K562 (cell line): Measurements from ENCODE around the gene OR10G7. TPM values are rescaled to one million over a fixed set of nuclear protein-coding genes. Genes with fewer than 3 reads are reported as not detected.

Experiments used
- ATAC-seq: fragments of 200-7000 bp; cut with Tn5 transposase; 3 replicates; pipeline ENCODE4 v1.9.1; 2020; ENCODE audit warnings: moderate library complexity
- Bru-seq: library from RNA; stranded (reverse); fragments of 400-500 nt; gene quantifications from one replicate; lab custom pipeline; 2021; lab: Mats Ljungman, UMichigan
- BruChase-seq, 2 experiments: library from RNA; stranded (reverse); fragments of 400-500 nt; gene quantifications; one replicate each; lab custom pipeline; 2021; lab: Mats Ljungman, UMichigan
- BruUV-seq: library from RNA; stranded (reverse); fragments of 400-500 nt; replicated peaks from 2 replicates; lab custom pipeline; 2021; lab: Mats Ljungman, UMichigan
- CTCF ChIA-PET: fragments of 300-600 bp; formaldehyde crosslinking; extraction: SDS; loops from one replicate; lab custom pipeline; 2021; ENCODE audit warnings: low intra/inter-chr PET ratio; lab: Yijun Ruan, JAX
- POLR2A ChIA-PET: fragments of 300-600, 350-650 bp; sonication (Branson Sonifier 250); formaldehyde crosslinking; extraction: SDS; loops from one replicate; lab custom pipeline; 2021; ENCODE audit warnings: antibody characterized with exemption, inconsistent platforms; lab: Yijun Ruan, JAX
- DNase-seq, 4 experiments: peaks; one replicate each; pipeline versions ENCODE4 v3.0.0 to v3.0.0-alpha.2; 2011 to 2018; ENCODE audit warnings: low spot score in 3 of 4, mixed read lengths in 3 of 4; ENCODE audit errors: extremely low read depth in 1 of 4
- FAIRE-seq: peaks from 2 replicates; lab custom pipeline; 2011; peaks lifted over from hg19 to GRCh38; lab: Jason Lieb, UNC
- H2AFZ ChIP-seq: 2 replicates; pipeline ENCODE4 v1.6.0; 2011; ENCODE audit warnings: low read depth, low read length, control low read depth, inconsistent platforms
- H3K27ac ChIP-seq: fragments of 200-600 bp; 3 replicates; pipeline ENCODE4 v1.8.0; 2011; ENCODE audit warnings: low read depth, mild to moderate bottlenecking, control low read depth, inconsistent platforms, low read length, moderate library complexity, mixed read lengths; ENCODE audit errors: extremely low read depth
- H3K27me3 ChIP-seq, 2 experiments: fragments of 300-600 bp in 1 of 2; 2 replicates in 1 of 2; 3 replicates in 1 of 2; pipeline versions ENCODE4 v1.6.0 to v1.8.0; 2011; ENCODE audit warnings: inconsistent platforms in 2 of 2, low read length in 2 of 2, mild to moderate bottlenecking in 1 of 2, mixed read lengths in 1 of 2, moderate library complexity in 1 of 2; ENCODE audit not compliant: control insufficient read depth in 2 of 2, insufficient read depth in 2 of 2
- H3K36me3 ChIP-seq: fragments of 300-600 bp; 3 replicates; pipeline ENCODE4 v1.8.0; 2011; ENCODE audit warnings: mild to moderate bottlenecking, low read length, inconsistent platforms; ENCODE audit not compliant: control insufficient read depth, insufficient read depth
- H3K4me1 ChIP-seq, 2 experiments: fragments of 200-600 bp in 1 of 2; replicated peaks in 1 of 2; 2 replicates in 1 of 2; 3 replicates in 1 of 2; pipeline versions ENCODE4 v1.5.1 to v1.8.0; 2011; ENCODE audit warnings: inconsistent platforms in 2 of 2, low read length in 2 of 2, mild to moderate bottlenecking in 1 of 2, mixed read lengths in 1 of 2, moderate library complexity in 1 of 2; ENCODE audit not compliant: control insufficient read depth in 2 of 2, insufficient read depth in 2 of 2
- H3K4me2 ChIP-seq: 2 replicates; pipeline ENCODE4 v1.6.1; 2011; ENCODE audit warnings: low read length, control low read depth, inconsistent platforms, mixed read lengths; ENCODE audit not compliant: insufficient read depth
- H3K4me3 ChIP-seq: fragments of 200-600 bp; sonication (generic), shearing (Covaris generic); 2 replicates; pipeline ENCODE4 v1.5.1; 2016; ENCODE audit warnings: control low read depth, inconsistent platforms
- H3K79me2 ChIP-seq: fragments of 200-600 bp; 3 replicates; pipeline ENCODE4 v1.8.0; 2011; ENCODE audit warnings: low read length, inconsistent platforms; ENCODE audit not compliant: control insufficient read depth, insufficient read depth
- H3K9ac ChIP-seq, 2 experiments: 2 replicates each; pipeline versions ENCODE4 v1.6.0 to v1.6.1; 2011; ENCODE audit warnings: low read depth in 2 of 2, low read length in 2 of 2, control low read depth in 1 of 2, inconsistent platforms in 1 of 2, mild to moderate bottlenecking in 1 of 2, mixed read lengths in 1 of 2; ENCODE audit not compliant: insufficient read depth in 1 of 2
- H3K9me1 ChIP-seq: one replicate; pipeline ENCODE4 v1.6.0; 2011; ENCODE audit warnings: inconsistent platforms, mild to moderate bottlenecking, low read length, moderate library complexity; ENCODE audit not compliant: control insufficient read depth, insufficient read depth
- H3K9me3 ChIP-seq: replicated peaks from 2 replicates; pipeline ENCODE4 v1.5.1; 2011; ENCODE audit warnings: low read depth, low read length, inconsistent platforms; ENCODE audit not compliant: control insufficient read depth, insufficient read depth
- H4K20me1 ChIP-seq: replicated peaks from 2 replicates; pipeline ENCODE4 v1.6.1; 2011; ENCODE audit warnings: low read length, inconsistent platforms, mixed read lengths; ENCODE audit not compliant: control insufficient read depth, insufficient read depth
- BRD4 ChIP-seq: fragments of 200-600 bp; sonication (generic); IDR thresholded peaks from 2 replicates; pipeline ENCODE4 v1.6.1; 2017; ENCODE audit warnings: inconsistent platforms
- ELF2 ChIP-seq: fragments of 250-450 bp; sonication (Bioruptor Pico); IDR thresholded peaks from 2 replicates; pipeline ENCODE4 v1.5.0; 2021; ENCODE audit warnings: mild to moderate bottlenecking
- FUS ChIP-seq: fragments of 200-400 bp; formaldehyde crosslinking; optimal IDR thresholded peaks from 2 replicates; pipeline ENCODE3; 2017; ENCODE audit warnings: low read depth, low read length
- GTF2F1 ChIP-seq: IDR thresholded peaks from 2 replicates; pipeline ENCODE4 v1.6.1; 2011; ENCODE audit warnings: low read depth, low read length, improper control_type of control experiment
- HMG20A ChIP-seq: fragments of 450-650 bp; formaldehyde crosslinking; conservative IDR thresholded peaks from 2 replicates; pipeline ENCODE4 v1.4.0; 2020; ENCODE audit warnings: mild to moderate bottlenecking, mixed read lengths
- HNRNPUL1 ChIP-seq: fragments of 200-400 bp; formaldehyde crosslinking; IDR thresholded peaks from 2 replicates; pipeline ENCODE4 v1.6.1; 2017; ENCODE audit warnings: low read length
- PHB2 ChIP-seq: fragments of 450-650 bp; IDR thresholded peaks from 2 replicates; pipeline ENCODE4 v1.6.1; 2017; ENCODE audit warnings: low read depth
- ZEB2 ChIP-seq: fragments of 450-650 bp; IDR thresholded peaks from 2 replicates; pipeline ENCODE4 v1.6.1; 2016
- WGBS: fragments of 100-300 bp; shearing (Covaris generic); methylation state at CpG from one replicate; pipeline ENCODE4 v1.1.6; 2016; ENCODE audit warnings: low coverage, mixed read lengths; ENCODE audit not compliant: insufficient coverage; ENCODE audit errors: missing lambda C conversion rate; 5-methylcytosine and 5-hydroxymethylcytosine counted together
- in situ Hi-C: fragments of 300-500 bp; cut with MboI; formaldehyde crosslinking; loops from 4 replicates; pipeline ENCODE4 v1.15.0; 2018; ENCODE audit warnings: inconsistent platforms, mixed read lengths
- intact Hi-C: fragments of 100-400 bp; cut with micrococcal nuclease; formaldehyde crosslinking; loops from 2 replicates; pipeline ENCODE4 v1.14.2; 2022
- long read RNA-seq, 3 experiments: library from polyadenylated mRNA in 2 of 3; library from RNA in 1 of 3; unstranded in 2 of 3; stranded (forward) in 1 of 3; transcript quantifications; one replicate each; pipeline ENCODE4 v2.0.0, GENCODE V29; 2019 to 2022
- polyA minus RNA-seq, 3 experiments: library from RNA; depleted of rRNA, polyadenylated mRNA; stranded (reverse); fragments of >200 nt; gene quantifications; 2 replicates each; pipeline ENCODE4 v1.2.3, GENCODE V29; 2011
- polyA plus RNA-seq, 8 experiments: library from polyadenylated mRNA; depleted of rRNA in 4 of 8; stranded (reverse) in 5 of 8; unstranded in 3 of 8; fragments of >200 nt; fragmentation: Nextera tagmentation in 2 of 8; fragmentation: Illumina TruSeq in 1 of 8; extraction: Ambion mirVana in 2 of 8; extraction: Trizol in 1 of 8; gene quantifications; 2 replicates each; pipeline versions ENCODE4 v1.2.1 to v1.2.3, GENCODE V29; 2011 to 2014; ENCODE audit warnings: inconsistent platforms in 1 of 8, missing spikeins in 1 of 8
- total RNA-seq, 7 experiments: library from RNA; depleted of rRNA in 6 of 7; stranded (reverse); fragments of >200 nt in 6 of 7; fragmentation: Illumina TruSeq in 2 of 7; extraction: Trizol in 2 of 7; gene quantifications; 2 replicates each; pipeline versions ENCODE4 v1.2.1 to v1.2.3, GENCODE V29; 2011 to 2021; ENCODE audit warnings: low replicate concordance in 1 of 7

OR10G7 gene, protein sequence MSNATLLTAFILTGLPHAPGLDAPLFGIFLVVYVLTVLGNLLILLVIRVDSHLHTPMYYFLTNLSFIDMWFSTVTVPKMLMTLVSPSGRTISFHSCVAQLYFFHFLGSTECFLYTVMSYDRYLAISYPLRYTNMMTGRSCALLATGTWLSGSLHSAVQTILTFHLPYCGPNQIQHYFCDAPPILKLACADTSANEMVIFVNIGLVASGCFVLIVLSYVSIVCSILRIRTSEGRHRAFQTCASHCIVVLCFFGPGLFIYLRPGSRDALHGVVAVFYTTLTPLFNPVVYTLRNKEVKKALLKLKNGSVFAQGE
- not detected in 2 replicates for total RNA-seq (2011; cell fraction: chromatin; rRNA removed; ENCODE audit: low replicate concordance)
- total RNA-seq (2011; cell fraction: nucleolus; rRNA removed): not detected in 2 replicates
- total RNA-seq (2011; cell fraction: nucleoplasm; rRNA removed): not detected in 2 replicates
- not detected in 2 replicates for total RNA-seq (2014; rRNA removed)
- total RNA-seq (2014; rRNA removed; fragmentation: Illumina TruSeq; extraction: Trizol): not detected in 2 replicates
- not detected in 2 replicates for total RNA-seq (2015; rRNA removed; fragmentation: Illumina TruSeq; extraction: Trizol)
- total RNA-seq (2021): not detected in 2 replicates
- polyA plus RNA-seq (2011; rRNA removed): not detected in 2 replicates
- not detected in 2 replicates for polyA plus RNA-seq (2011; cell fraction: cytosol; rRNA removed)
- polyA plus RNA-seq (2011; cell fraction: nucleus; rRNA removed): not detected in 2 replicates
- not detected in 2 replicates for polyA plus RNA-seq (2012)
- not detected in 2 replicates for polyA plus RNA-seq (2014; fragmentation: Illumina TruSeq; extraction: Trizol)
- not detected for polyA plus RNA-seq (2014; fragmentation: Nextera tagmentation; extraction: Ambion mirVana)
- not detected in 2 replicates for polyA plus RNA-seq (2014; rRNA removed)
- polyA minus RNA-seq (2011; rRNA and poly(A)+ RNA removed): not detected in 2 replicates
- not detected in 2 replicates for polyA minus RNA-seq (2011; cell fraction: cytosol; rRNA and poly(A)+ RNA removed)
- polyA minus RNA-seq (2011; cell fraction: nucleus; rRNA and poly(A)+ RNA removed): not detected in 2 replicates
- Bru-seq, nascent RNA: not detected
- not detected for BruChase-seq, experiment 1, labeled RNA remaining after a 2-hour chase
- not detected for BruChase-seq, experiment 2, labeled RNA remaining after a 6-hour chase
- long read RNA-seq, experiment 1: 0 reads
- long read RNA-seq, experiment 2: 0 reads
- long read RNA-seq, experiment 3: 0 reads

GRCh38 chr11:124041254-124041653, at the start of gene OR10G7:
Gene OR10G7 (minus strand): TSS chr11:124041325. CDS start chr11:124039001, 2,324 bp downstream.
- no peaks in the 10 kb centered on the region for H3K9me1 ChIP-seq
- H3K27ac ChIP-seq: no peak within 1 kb of the TSS
- WGBS: 0% methylated on average over 1 of the region's 1 CpG
- DNase-seq (no peak), FAIRE-seq (no peak), ATAC-seq (no peak)
- POLR2A ChIA-PET: interaction anchor here (0.7 kb wide), 1 partner anchor 10 kb away, joined by 3 read pairs; no protein-coding TSS in a partner anchor
- CTCF ChIA-PET: no interaction called here
- in situ Hi-C loops: no loop called here
- H3K4me3 ChIP-seq: no peak within 1 kb of the TSS
- H3K36me3 ChIP-seq: no peaks in the 10 kb centered on the region
- no peaks in the 10 kb centered on the region for H3K4me1 ChIP-seq
- BruUV-seq: no TSS peak
- H3K9me3 ChIP-seq: no peaks in the 10 kb centered on the region
- H3K27me3 ChIP-seq: no peaks in the 10 kb centered on the region
- H3K79me2 ChIP-seq: no peaks in the 10 kb centered on the region
- TF ChIP-seq HNRNPUL1 (no peak), PHB2 (no peak), ELF2 (no peak), GTF2F1 (no peak), ZEB2 (no peak), FUS (no peak), HMG20A (CRISPR knock-in tag) (no peak), BRD4 (no peak)
- no peak within 1 kb of the TSS for H3K9ac ChIP-seq
- intact Hi-C loops: no loop called here
- no peak within 1 kb of the TSS for H2AFZ ChIP-seq
- no peak within 1 kb of the TSS for H3K4me2 ChIP-seq
- no peaks in the 10 kb centered on the region for H4K20me1 ChIP-seq
